GM19035 (cell line): ENCODE data around the gene TRAP1.

Experiments
- ATAC-seq: cut with Tn5 transposase; IDR thresholded peaks from one replicate; pipeline ENCODE4 v1.9.1; 2021; ENCODE audit not compliant: unreplicated experiment

Gene TRAP1

GRCh38 chr16:3737181-3737580 is 19.9 kb upstream of the TRAP1 start:
- no peak for ATAC-seq

GRCh38 chr16:3736116-3736515 is 18.8 kb upstream of the TRAP1 start:
- ATAC-seq, result no peak

- no peak for ATAC-seq
These were observed 18.2 kb upstream of the TRAP1 start for GRCh38 chr16:3735541-3735940.

- no peak for ATAC-seq
These were observed 17.5 kb upstream of the TRAP1 start for GRCh38 chr16:3734758-3735221.

- no peak for ATAC-seq
These were observed 16.9 kb upstream of the TRAP1 start for GRCh38 chr16:3734084-3734757.

GRCh38 chr16:3732171-3732570 is 14.8 kb upstream of the TRAP1 start:
- ATAC-seq, result no peak

GRCh38 chr16:3731126-3731935 is 14.0 kb upstream of the TRAP1 start:
- no peak for ATAC-seq

- no peak for ATAC-seq
These were observed 13.1 kb upstream of the TRAP1 start for GRCh38 chr16:3730161-3731125.

GRCh38 chr16:3729161-3730112 is 12.1 kb upstream of the TRAP1 start:
- no peak for ATAC-seq

GRCh38 chr16:3728424-3729160 is 11.3 kb upstream of the TRAP1 start:
- ATAC-seq, result no peak

GRCh38 chr16:3727806-3728381 is 10.6 kb upstream of the TRAP1 start:
- no peak for ATAC-seq

GRCh38 chr16:3726021-3726687 is 8.8 kb upstream of the TRAP1 start:
- no peak for ATAC-seq

- ATAC-seq, result no peak
These were observed 8.0 kb upstream of the TRAP1 start for GRCh38 chr16:3725276-3725675.

GRCh38 chr16:3722508-3722907 is 5.2 kb upstream of the TRAP1 start:
- ATAC-seq, result no peak

GRCh38 chr16:3720418-3720817 is 3.1 kb upstream of the TRAP1 start:
- ATAC-seq, result no peak

- no peak for ATAC-seq
These were observed 1.3 kb upstream of the TRAP1 start for GRCh38 chr16:3718628-3719027.

GRCh38 chr16:3718019-3718391 is 681 bp upstream of the TRAP1 start:
- ATAC-seq, result no peak

GRCh38 chr16:3716831-3717234 is 491 bp downstream of the TRAP1 start:
- peak; percentile 27 for ATAC-seq

- no peak for ATAC-seq
These were observed 1.9 kb downstream of the TRAP1 start for GRCh38 chr16:3715430-3715829.
